K562 (cell line): ENCODE data around the gene NTRK1. TPM values are rescaled to one million over a fixed set of nuclear protein-coding genes. Genes with fewer than 3 reads are reported as not detected.

Experiments
- BRF2 ChIP-seq: IDR thresholded peaks from 3 replicates; pipeline ENCODE4 v1.6.1; 2011; ENCODE audit warnings: borderline replicate concordance, mild to moderate bottlenecking; ENCODE audit not compliant: insufficient read length, insufficient read depth
- DDX20 ChIP-seq: fragments of 450-650 bp; IDR thresholded peaks from 2 replicates; pipeline ENCODE4 v1.6.1; 2016; ENCODE audit warnings: missing genetic modification characterization, low read depth, mild to moderate bottlenecking, missing compliant biosample characterization, moderate library complexity
- DLX4 ChIP-seq: fragments of 250-450 bp; sonication (Bioruptor Pico); IDR thresholded peaks from 2 replicates; pipeline ENCODE4 v1.6.1; 2021; ENCODE audit warnings: mild to moderate bottlenecking
- FOXA3 ChIP-seq, 2 experiments: fragments of 450-650 bp in 1 of 2; sonication (generic) in 1 of 2; formaldehyde crosslinking; IDR thresholded peaks in 1 of 2; conservative IDR thresholded peaks in 1 of 2; 2 replicates each; pipeline versions ENCODE4 v1.4.0 to v1.8.0; 2020 to 2022; ENCODE audit warnings: mild to moderate bottlenecking in 2 of 2, missing genetic modification reagents in 1 of 2
- HDAC1 ChIP-seq, 2 experiments: fragments of 450-650 bp; IDR thresholded peaks; 2 replicates each; pipeline ENCODE4 v1.6.1; 2016 to 2017; ENCODE audit warnings: inconsistent platforms in 1 of 2, mild to moderate bottlenecking in 1 of 2, moderate library complexity in 1 of 2
- HMBOX1 ChIP-seq: sonication (generic); IDR thresholded peaks from 2 replicates; pipeline ENCODE4 v1.6.1; 2016
- HMG20A ChIP-seq: fragments of 450-650 bp; formaldehyde crosslinking; conservative IDR thresholded peaks from 2 replicates; pipeline ENCODE4 v1.4.0; 2020; ENCODE audit warnings: mild to moderate bottlenecking, mixed read lengths
- KDM5B ChIP-seq: fragments of 200-600 bp; sonication (generic); IDR thresholded peaks from 2 replicates; pipeline ENCODE4 v1.6.1; 2012; ENCODE audit warnings: low read depth, mild to moderate bottlenecking, moderate library complexity, low read length, control low read depth, inconsistent platforms; ENCODE audit not compliant: insufficient replicate concordance
- MXI1 ChIP-seq: IDR thresholded peaks from 2 replicates; pipeline ENCODE4 v1.6.1; 2011; ENCODE audit warnings: low read depth, mild to moderate bottlenecking, improper control_type of control experiment, low read length
- NCOR1 ChIP-seq: fragments of 450-650 bp; IDR thresholded peaks from 2 replicates; pipeline ENCODE4 v1.6.1; 2016; ENCODE audit warnings: mild to moderate bottlenecking, moderate library complexity
- RBM25 ChIP-seq: fragments of 200-400 bp; formaldehyde crosslinking; IDR thresholded peaks from 2 replicates; pipeline ENCODE4 v1.6.1; 2018; ENCODE audit warnings: low read length, low read depth, moderate library complexity; ENCODE audit not compliant: severe bottlenecking
- RCOR1 ChIP-seq, 2 experiments: IDR thresholded peaks; 2 replicates each; pipeline ENCODE4 v1.6.1; 2012; ENCODE audit warnings: low read depth in 2 of 2, low read length in 2 of 2, borderline replicate concordance in 1 of 2, improper control_type of control experiment in 1 of 2
- SRSF3 ChIP-seq: fragments of 200-400 bp; formaldehyde crosslinking; IDR thresholded peaks from 2 replicates; pipeline ENCODE4 v1.6.1; 2016; ENCODE audit warnings: mild to moderate bottlenecking, low read length, moderate library complexity; ENCODE audit not compliant: insufficient read depth
- ZBTB17 ChIP-seq: fragments of 450-650 bp; formaldehyde crosslinking; IDR thresholded peaks from 2 replicates; pipeline ENCODE4 v1.4.0; 2020; ENCODE audit warnings: mild to moderate bottlenecking
- ZKSCAN1 ChIP-seq: fragments of 150-350 bp; IDR thresholded peaks from 2 replicates; pipeline ENCODE4 v1.6.1; 2016; ENCODE audit warnings: low read depth, low read length
- polyA plus RNA-seq, 8 experiments: library from polyadenylated mRNA; depleted of rRNA in 4 of 8; stranded (reverse) in 5 of 8; unstranded in 3 of 8; fragments of >200 nt; fragmentation: Nextera tagmentation in 2 of 8; fragmentation: Illumina TruSeq in 1 of 8; extraction: Ambion mirVana in 2 of 8; extraction: Trizol in 1 of 8; gene quantifications; 2 replicates each; pipeline versions ENCODE4 v1.2.1 to v1.2.3, GENCODE V29; 2011 to 2014; ENCODE audit warnings: inconsistent platforms in 1 of 8, missing spikeins in 1 of 8
- total RNA-seq, 7 experiments: library from RNA; depleted of rRNA in 6 of 7; stranded (reverse); fragments of >200 nt in 6 of 7; fragmentation: Illumina TruSeq in 2 of 7; extraction: Trizol in 2 of 7; gene quantifications; 2 replicates each; pipeline versions ENCODE4 v1.2.1 to v1.2.3, GENCODE V29; 2011 to 2021; ENCODE audit warnings: low replicate concordance in 1 of 7
- TF ChIP-seq, protein P1 (sequence below): fragments of 200-800 bp; sonication (Bioruptor generic); IDR thresholded peaks from 2 replicates; pipeline ENCODE4 v1.6.1; 2016; ENCODE audit warnings: missing genetic modification characterization, missing compliant biosample characterization
- TF ChIP-seq, protein P2 (sequence below): fragments of 250-450 bp; sonication (Bioruptor Pico); IDR thresholded peaks from 2 replicates; pipeline ENCODE4 v1.4.0; 2020; ENCODE audit warnings: mild to moderate bottlenecking, moderate library complexity

The NTRK1 gene
- total and polyA plus RNA-seq, 9 of the 15 experiments (the other 6 are each of a cell fraction or from before 2014, with no cell fraction given), result 0.46 to 30.0 (median 7.9) TPM

GRCh38 chr1:156816561-156817328 lies 43.9 kb upstream of the NTRK1 start, which contains the start of gene SH2D2A (continued):
- TF ChIP-seq RCOR1 (IDR thresholded peaks at IDR 0.05; ENCODE audit: borderline replicate concordance in 1 of 2, low read depth in 2 of 2, low read length in 2 of 2) (0 out of 4 replicates have a peak, but pooled peaks of 1 of the 2 experiments have one; percentile 10), MXI1 (no peak), NCOR1 (peak; percentile 32), FOXA3 (CRISPR knock-in tag; conservative IDR thresholded peaks at IDR 0.05 in 1 of 2, IDR thresholded peaks at IDR 0.05 in 1 of 2) (0 out of 4 replicates have a peak, but pooled peaks of 1 of the 2 experiments have one; percentile 30), BRF2 (no peak), KDM5B (no peak), HMG20A (CRISPR knock-in tag) (no peak), ZKSCAN1 (no peak), HDAC1 (IDR thresholded peaks at IDR 0.05) (no peak), DLX4 (no peak), HMBOX1 (no peak), ZBTB17 (CRISPR knock-in tag) (0 out of 2 replicates have a peak, but pooled peaks have one; percentile 52), DDX20 (no peak), RBM25 (peak; percentile 68), SRSF3 (no peak)
- TF ChIP-seq, protein P1, sequence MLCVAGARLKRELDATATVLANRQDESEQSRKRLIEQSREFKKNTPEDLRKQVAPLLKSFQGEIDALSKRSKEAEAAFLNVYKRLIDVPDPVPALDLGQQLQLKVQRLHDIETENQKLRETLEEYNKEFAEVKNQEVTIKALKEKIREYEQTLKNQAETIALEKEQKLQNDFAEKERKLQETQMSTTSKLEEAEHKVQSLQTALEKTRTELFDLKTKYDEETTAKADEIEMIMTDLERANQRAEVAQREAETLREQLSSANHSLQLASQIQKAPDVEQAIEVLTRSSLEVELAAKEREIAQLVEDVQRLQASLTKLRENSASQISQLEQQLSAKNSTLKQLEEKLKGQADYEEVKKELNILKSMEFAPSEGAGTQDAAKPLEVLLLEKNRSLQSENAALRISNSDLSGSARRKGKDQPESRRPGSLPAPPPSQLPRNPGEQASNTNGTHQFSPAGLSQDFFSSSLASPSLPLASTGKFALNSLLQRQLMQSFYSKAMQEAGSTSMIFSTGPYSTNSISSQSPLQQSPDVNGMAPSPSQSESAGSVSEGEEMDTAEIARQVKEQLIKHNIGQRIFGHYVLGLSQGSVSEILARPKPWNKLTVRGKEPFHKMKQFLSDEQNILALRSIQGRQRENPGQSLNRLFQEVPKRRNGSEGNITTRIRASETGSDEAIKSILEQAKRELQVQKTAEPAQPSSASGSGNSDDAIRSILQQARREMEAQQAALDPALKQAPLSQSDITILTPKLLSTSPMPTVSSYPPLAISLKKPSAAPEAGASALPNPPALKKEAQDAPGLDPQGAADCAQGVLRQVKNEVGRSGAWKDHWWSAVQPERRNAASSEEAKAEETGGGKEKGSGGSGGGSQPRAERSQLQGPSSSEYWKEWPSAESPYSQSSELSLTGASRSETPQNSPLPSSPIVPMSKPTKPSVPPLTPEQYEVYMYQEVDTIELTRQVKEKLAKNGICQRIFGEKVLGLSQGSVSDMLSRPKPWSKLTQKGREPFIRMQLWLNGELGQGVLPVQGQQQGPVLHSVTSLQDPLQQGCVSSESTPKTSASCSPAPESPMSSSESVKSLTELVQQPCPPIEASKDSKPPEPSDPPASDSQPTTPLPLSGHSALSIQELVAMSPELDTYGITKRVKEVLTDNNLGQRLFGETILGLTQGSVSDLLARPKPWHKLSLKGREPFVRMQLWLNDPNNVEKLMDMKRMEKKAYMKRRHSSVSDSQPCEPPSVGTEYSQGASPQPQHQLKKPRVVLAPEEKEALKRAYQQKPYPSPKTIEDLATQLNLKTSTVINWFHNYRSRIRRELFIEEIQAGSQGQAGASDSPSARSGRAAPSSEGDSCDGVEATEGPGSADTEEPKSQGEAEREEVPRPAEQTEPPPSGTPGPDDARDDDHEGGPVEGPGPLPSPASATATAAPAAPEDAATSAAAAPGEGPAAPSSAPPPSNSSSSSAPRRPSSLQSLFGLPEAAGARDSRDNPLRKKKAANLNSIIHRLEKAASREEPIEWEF (CRISPR knock-in tag), result no peak
- TF ChIP-seq, protein P2, sequence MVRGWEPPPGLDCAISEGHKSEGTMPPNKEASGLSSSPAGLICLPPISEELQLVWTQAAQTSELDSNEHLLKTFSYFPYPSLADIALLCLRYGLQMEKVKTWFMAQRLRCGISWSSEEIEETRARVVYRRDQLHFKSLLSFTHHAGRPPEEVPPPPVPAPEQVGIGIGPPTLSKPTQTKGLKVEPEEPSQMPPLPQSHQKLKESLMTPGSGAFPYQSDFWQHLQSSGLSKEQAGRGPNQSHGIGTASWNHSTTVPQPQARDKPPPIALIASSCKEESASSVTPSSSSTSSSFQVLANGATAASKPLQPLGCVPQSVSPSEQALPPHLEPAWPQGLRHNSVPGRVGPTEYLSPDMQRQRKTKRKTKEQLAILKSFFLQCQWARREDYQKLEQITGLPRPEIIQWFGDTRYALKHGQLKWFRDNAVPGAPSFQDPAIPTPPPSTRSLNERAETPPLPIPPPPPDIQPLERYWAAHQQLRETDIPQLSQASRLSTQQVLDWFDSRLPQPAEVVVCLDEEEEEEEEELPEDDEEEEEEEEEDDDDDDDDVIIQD, result no peak
